ENCODE results near the gene NFIX. TPM values are rescaled to one million over a fixed set of nuclear protein-coding genes. Genes with fewer than 3 reads are reported as not detected.

Gene NFIX
- total and polyA plus RNA-seq, 2 donors from 2014 or later, result 4.3 to 65.0 TPM

DNA sequence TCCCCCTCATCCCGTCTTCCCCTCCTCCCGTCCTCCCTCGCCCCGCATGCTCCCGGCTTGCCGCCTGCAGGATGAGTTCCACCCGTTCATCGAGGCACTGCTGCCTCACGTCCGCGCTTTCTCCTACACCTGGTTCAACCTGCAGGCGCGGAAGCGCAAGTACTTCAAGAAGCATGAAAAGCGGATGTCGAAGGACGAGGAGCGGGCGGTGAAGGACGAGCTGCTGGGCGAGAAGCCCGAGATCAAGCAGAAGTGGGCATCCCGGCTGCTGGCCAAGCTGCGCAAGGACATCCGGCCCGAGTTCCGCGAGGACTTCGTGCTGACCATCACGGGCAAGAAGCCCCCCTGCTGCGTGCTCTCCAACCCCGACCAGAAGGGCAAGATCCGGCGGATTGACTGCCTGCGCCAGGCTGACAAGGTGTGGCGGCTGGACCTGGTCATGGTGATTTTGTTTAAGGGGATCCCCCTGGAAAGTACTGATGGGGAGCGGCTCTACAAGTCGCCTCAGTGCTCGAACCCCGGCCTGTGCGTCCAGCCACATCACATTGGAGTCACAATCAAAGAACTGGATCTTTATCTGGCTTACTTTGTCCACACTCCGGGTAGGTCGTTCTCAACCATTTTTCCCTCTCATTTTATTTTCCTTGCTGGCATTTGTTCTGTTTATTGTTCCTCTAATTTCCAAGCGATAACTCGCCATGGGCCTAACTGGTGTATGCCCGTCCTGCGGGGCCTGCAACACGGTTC is 29.8 kb downstream of the NFIX start:
- no peak for DNase-seq
- Histone ChIP-seq H3K27ac (ENCODE audit: low read depth in 2 of 2, low read length in 2 of 2) (no peak overlapping the region), H3K4me1 (ENCODE audit: control insufficient read depth in 2 of 3, insufficient read depth in 2 of 3, low read depth in 1 of 3, low read length in 3 of 3) (peaks cover 4 to 26% (median 8%) of the 10 kb centered on the region in 3 donors), H3K36me3 (ENCODE audit: control insufficient read depth in 2 of 3, insufficient read depth in 3 of 3, low read length in 3 of 3) (peaks cover 0 to 2% (median 0%) of the 10 kb centered on the region in 3 donors), H3K9me3 (ENCODE audit: control insufficient read depth in 2 of 3, insufficient read depth in 1 of 3, low read length in 3 of 3) (no peaks in the 10 kb centered on the region), H3K4me3 (ENCODE audit: low read length in 3 of 3) (peak overlapping the region in 1 of 3 donors; percentile 46), H3K27me3 (ENCODE audit: control insufficient read depth, insufficient read depth, low read length) (peaks cover 45% of the 10 kb centered on the region), H3K9ac (ENCODE audit: low read length in 3 of 3) (peak overlapping the region in 1 of 3 donors; percentile 19)
- intact Hi-C loops (cut with DNase I), result no loop called here
- TF ChIP-seq, protein P1, sequence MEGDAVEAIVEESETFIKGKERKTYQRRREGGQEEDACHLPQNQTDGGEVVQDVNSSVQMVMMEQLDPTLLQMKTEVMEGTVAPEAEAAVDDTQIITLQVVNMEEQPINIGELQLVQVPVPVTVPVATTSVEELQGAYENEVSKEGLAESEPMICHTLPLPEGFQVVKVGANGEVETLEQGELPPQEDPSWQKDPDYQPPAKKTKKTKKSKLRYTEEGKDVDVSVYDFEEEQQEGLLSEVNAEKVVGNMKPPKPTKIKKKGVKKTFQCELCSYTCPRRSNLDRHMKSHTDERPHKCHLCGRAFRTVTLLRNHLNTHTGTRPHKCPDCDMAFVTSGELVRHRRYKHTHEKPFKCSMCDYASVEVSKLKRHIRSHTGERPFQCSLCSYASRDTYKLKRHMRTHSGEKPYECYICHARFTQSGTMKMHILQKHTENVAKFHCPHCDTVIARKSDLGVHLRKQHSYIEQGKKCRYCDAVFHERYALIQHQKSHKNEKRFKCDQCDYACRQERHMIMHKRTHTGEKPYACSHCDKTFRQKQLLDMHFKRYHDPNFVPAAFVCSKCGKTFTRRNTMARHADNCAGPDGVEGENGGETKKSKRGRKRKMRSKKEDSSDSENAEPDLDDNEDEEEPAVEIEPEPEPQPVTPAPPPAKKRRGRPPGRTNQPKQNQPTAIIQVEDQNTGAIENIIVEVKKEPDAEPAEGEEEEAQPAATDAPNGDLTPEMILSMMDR (IDR thresholded peaks at IDR 0.05; ENCODE audit: borderline replicate concordance, extremely low read depth, insufficient read depth), result no peak
- FAIRE-seq, result no peak

DNA sequence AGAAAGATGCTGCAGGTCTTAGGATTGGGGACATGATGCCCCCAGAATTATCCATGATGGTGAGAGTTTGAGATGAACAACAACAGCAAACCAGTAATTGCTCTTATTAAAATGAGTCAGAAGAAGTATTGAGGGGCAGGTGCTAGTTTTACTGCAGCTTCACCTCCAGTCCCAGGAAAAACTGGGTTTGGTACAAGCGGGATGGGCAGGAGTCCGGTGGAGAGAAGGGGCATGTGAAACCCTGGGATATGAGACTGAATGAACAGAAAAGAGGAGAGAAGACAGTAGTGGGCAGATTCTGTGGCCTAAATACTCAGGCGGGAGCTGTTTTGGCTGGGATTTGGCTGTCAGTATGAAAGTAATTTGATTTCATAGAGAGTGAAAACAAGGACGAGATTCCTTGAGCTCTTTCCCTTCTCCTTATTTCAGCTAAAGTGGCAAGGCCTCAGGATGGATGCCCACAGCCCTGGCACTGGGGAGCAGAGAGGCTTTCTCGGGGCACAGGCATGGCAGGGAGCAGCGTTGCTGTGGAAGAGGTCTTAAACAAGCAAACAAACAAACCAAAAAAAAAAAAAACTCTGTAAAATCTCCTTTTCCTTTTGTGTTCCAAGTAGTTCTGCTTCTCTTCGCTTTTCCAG is 30.7 kb downstream of the NFIX start:
- DNase-seq (no peak), FAIRE-seq (no peak)
- Histone ChIP-seq H3K9ac (ENCODE audit: low read length in 3 of 3) (no peak overlapping the region), H3K27me3 (ENCODE audit: control insufficient read depth, insufficient read depth, low read length) (peaks cover 39% of the 10 kb centered on the region), H3K27ac (ENCODE audit: low read depth in 2 of 2, low read length in 2 of 2) (no peak overlapping the region), H3K4me1 (ENCODE audit: control insufficient read depth in 2 of 3, insufficient read depth in 2 of 3, low read depth in 1 of 3, low read length in 3 of 3) (peaks cover 4 to 26% (median 8%) of the 10 kb centered on the region in 3 donors), H3K4me3 (ENCODE audit: low read length in 3 of 3) (peak overlapping the region in 1 of 3 donors; percentile 1), H3K36me3 (ENCODE audit: control insufficient read depth in 2 of 3, insufficient read depth in 3 of 3, low read length in 3 of 3) (peaks cover 0 to 2% (median 0%) of the 10 kb centered on the region in 3 donors), H3K9me3 (ENCODE audit: control insufficient read depth in 2 of 3, insufficient read depth in 1 of 3, low read length in 3 of 3) (no peaks in the 10 kb centered on the region)
- intact Hi-C loops (cut with DNase I), result no loop called here
- TF ChIP-seq, protein P1 (IDR thresholded peaks at IDR 0.05; ENCODE audit: borderline replicate concordance, extremely low read depth, insufficient read depth), result no peak

DNA sequence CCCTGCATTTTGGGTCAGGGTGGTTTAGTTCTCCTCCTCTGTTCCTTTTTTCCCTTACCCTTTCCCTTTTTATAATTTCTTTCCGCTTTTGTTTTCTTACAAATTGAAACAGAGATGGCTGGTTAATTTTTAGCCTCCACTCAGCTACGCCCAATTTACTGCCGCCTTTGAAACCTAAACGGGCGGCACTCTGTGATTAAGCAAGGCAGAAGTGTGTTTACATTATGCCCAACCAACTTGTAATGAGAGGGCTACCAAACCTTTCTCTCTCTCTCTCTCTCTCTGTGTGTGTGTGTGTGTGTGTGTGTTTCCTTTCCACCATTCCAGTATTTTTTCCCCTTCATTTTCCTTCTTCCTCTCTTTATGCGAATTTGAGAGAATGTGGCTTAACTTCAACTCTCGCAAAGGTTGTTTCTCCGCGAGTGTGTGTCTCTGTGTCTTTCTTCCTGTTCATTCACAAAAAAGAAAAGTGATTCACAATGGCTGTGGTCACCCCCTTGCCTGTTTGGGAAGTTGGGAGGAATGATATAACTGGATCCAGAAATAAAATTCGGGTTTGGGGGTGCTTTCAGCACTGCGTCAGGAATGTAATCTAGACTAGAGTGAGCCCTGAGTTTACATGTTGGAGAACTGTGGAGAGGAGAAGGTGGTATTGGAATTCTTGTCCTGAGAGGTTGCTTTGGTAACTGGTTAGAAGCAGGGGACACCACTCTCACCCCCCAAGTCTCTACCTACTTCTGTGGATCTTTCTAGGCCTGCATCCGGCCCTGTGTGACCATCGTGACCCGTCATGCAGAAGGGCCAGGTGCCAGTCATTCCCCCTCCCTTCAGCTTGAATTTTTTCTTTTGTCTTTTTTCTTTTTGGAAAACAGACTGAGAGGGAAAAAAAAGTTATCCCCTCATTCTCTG is 31.4 kb downstream of the NFIX start:
- peaks cover 38% of the 10 kb centered on the region for H3K27me3 ChIP-seq (ENCODE audit: control insufficient read depth, insufficient read depth, low read length)
- no peak overlapping the region for H3K9ac ChIP-seq (ENCODE audit: low read length in 3 of 3)
- TF ChIP-seq, protein P1 (IDR thresholded peaks at IDR 0.05; ENCODE audit: borderline replicate concordance, extremely low read depth, insufficient read depth), result no peak
- H3K27ac ChIP-seq (ENCODE audit: low read depth in 2 of 2, low read length in 2 of 2), result peak overlapping the region in 1 of 2 donors; percentile 51
- FAIRE-seq (no peak), DNase-seq (peak in 2 of 5 donors; percentile 79 to 80)
- no peaks in the 10 kb centered on the region for H3K9me3 ChIP-seq (ENCODE audit: control insufficient read depth in 2 of 3, insufficient read depth in 1 of 3, low read length in 3 of 3)
- peaks cover 0 to 2% (median 0%) of the 10 kb centered on the region in 3 donors for H3K36me3 ChIP-seq (ENCODE audit: control insufficient read depth in 2 of 3, insufficient read depth in 3 of 3, low read length in 3 of 3)
- H3K4me1 ChIP-seq (ENCODE audit: control insufficient read depth in 2 of 3, insufficient read depth in 2 of 3, low read depth in 1 of 3, low read length in 3 of 3), result peaks cover 4 to 29% (median 8%) of the 10 kb centered on the region in 3 donors
- intact Hi-C loops (cut with DNase I), result no loop called here
- peak overlapping the region in 1 of 3 donors; percentile 1 for H3K4me3 ChIP-seq (ENCODE audit: low read length in 3 of 3)
